ENCODE results near the gene ITGA1. TPM values are rescaled to one million over a fixed set of nuclear protein-coding genes. Genes with fewer than 3 reads are reported as not detected.

The ITGA1 gene
- total RNA-seq, 2 donors from 2014 or later, result 129 to 136 TPM

DNA sequence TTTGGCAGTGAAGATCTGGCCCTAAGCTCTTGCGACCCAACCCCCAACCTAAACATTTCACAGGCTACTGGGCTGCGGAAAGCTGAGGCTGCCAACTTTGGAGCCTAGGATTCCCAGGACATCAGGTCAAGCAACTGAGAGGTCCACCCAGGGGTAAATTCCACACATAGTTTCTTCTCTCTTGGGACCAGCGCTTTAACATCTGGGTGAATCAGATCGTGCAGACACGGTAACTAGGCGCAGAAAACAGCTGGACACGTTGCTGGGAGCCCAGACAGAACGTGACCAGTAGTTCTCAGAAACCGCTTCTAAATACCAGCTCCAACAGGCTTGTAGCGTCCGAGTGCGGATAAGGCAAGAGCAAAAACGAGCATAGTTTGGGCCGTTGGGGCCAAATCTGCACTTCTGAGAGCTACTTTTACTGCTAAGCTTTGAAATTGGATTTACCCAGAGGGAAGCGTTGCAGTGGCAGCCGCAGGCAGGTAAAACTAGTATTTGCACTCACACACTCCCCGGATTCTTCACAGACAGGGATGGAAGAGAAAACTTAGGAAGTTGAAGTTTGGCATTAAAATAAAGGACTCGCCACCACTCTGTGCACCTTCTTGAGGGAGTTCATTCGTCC is 11.8 kb downstream of the ITGA1 start:
- Mint-ChIP-seq H3K9me3 (no peaks in the 10 kb centered on the region), H3K36me3 (peaks cover 15% of the 10 kb centered on the region), H3K4me1 (ENCODE audit: low read depth in 2 of 2) (peaks cover 46 to 62% of the 10 kb centered on the region in 2 donors), H3K4me3 (peak overlapping the region; percentile 93), H3K27ac (peak overlapping the region; percentile 90 to 96), H3K27me3 (peaks cover 0 to 5% of the 10 kb centered on the region in 2 donors)
- DNase-seq (ENCODE audit: low spot score) (no peak), ATAC-seq (peak; percentile 25 to 31)

GRCh38 chr5:52799983-52800393 is 12.3 kb downstream of the ITGA1 start:
- Mint-ChIP-seq H3K4me1 (ENCODE audit: low read depth in 2 of 2) (peaks cover 50 to 68% of the 10 kb centered on the region in 2 donors), H3K27ac (peak overlapping the region; percentile 90 to 96), H3K4me3 (peak overlapping the region; percentile 93), H3K36me3 (peaks cover 20% of the 10 kb centered on the region), H3K27me3 (peaks cover 0 to 5% of the 10 kb centered on the region in 2 donors), H3K9me3 (no peaks in the 10 kb centered on the region)
- peak; percentile 97 for DNase-seq (ENCODE audit: low spot score)
- peak; percentile 92 to 96 for ATAC-seq

GRCh38 chr5:52800394-52801213 is 12.9 kb downstream of the ITGA1 start:
- peak; percentile 80 to 89 for ATAC-seq
- peaks cover 54 to 71% of the 10 kb centered on the region in 2 donors for H3K4me1 Mint-ChIP-seq (ENCODE audit: low read depth in 2 of 2)
- peak overlapping the region; percentile 93 for H3K4me3 Mint-ChIP-seq
- H3K9me3 Mint-ChIP-seq, result no peaks in the 10 kb centered on the region
- peaks cover 24% of the 10 kb centered on the region for H3K36me3 Mint-ChIP-seq
- peak overlapping the region; percentile 90 to 96 for H3K27ac Mint-ChIP-seq
- DNase-seq (ENCODE audit: low spot score), result peak; percentile 74
- H3K27me3 Mint-ChIP-seq, result peaks cover 0 to 5% of the 10 kb centered on the region in 2 donors

DNA sequence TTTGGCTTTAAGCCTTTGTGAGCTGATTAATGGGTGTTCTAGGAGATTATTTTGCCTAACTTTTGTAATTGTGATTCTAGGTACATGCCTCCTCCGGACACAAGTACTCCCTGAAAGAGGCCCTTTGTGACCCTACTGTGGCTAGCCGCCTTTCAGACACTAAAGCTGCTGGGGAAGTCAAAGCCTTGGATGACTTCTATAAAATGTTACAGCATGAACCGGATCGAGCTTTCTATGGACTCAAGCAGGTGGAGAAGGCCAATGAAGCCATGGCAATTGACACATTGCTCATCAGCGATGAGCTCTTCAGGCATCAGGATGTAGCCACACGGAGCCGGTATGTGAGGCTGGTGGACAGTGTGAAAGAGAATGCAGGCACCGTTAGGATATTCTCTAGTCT is 13.6 kb downstream of the ITGA1 start:
- Mint-ChIP-seq H3K27ac (peak overlapping the region; percentile 90 to 96), H3K27me3 (peaks cover 0 to 5% of the 10 kb centered on the region in 2 donors), H3K36me3 (peaks cover 24% of the 10 kb centered on the region), H3K4me1 (ENCODE audit: low read depth in 2 of 2) (peaks cover 54 to 71% of the 10 kb centered on the region in 2 donors), H3K4me3 (peak overlapping the region; percentile 93), H3K9me3 (no peaks in the 10 kb centered on the region)
- DNase-seq (ENCODE audit: low spot score) (no peak), ATAC-seq (no peak)

DNA sequence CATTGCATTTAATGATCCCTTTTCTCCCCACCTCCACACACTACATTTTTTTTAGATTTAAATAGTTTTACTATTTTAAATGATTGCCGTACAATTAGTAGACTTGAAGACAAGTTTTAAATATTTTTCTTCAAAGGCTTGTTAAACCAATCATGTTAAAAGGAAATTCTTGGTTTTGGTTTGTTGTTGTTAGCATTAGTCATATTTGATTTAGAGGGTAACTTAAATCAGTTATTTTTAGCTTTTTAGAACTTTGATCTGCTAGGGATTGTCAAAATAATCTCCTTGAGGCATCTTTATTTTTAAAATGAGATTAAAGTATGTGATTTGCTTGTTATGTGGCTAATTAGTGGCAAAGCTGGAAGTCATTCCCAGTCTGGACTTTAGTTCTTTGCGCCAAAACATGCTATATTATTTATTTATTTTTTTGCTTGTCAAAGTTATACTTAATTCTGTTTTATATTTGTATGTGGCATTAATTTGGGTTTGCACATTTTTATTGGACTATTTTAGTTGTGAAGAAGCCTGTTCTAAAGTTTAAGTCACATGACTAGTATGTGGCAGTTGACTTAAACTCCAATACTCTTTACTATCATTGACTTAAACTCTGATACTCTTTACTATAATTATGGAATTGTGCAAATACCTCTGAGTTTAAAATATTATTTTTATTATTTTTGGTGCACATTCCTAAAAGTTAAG is 14.7 kb downstream of the ITGA1 start:
- H3K27me3 Mint-ChIP-seq, result peaks cover 0 to 2% of the 10 kb centered on the region in 2 donors
- H3K4me3 Mint-ChIP-seq, result peak overlapping the region; percentile 93
- no peaks in the 10 kb centered on the region for H3K9me3 Mint-ChIP-seq
- no peak for DNase-seq (ENCODE audit: low spot score)
- peaks cover 24% of the 10 kb centered on the region for H3K36me3 Mint-ChIP-seq
- H3K27ac Mint-ChIP-seq, result no peak overlapping the region
- ATAC-seq, result no peak
- peaks cover 50 to 62% of the 10 kb centered on the region in 2 donors for H3K4me1 Mint-ChIP-seq (ENCODE audit: low read depth in 2 of 2)

DNA sequence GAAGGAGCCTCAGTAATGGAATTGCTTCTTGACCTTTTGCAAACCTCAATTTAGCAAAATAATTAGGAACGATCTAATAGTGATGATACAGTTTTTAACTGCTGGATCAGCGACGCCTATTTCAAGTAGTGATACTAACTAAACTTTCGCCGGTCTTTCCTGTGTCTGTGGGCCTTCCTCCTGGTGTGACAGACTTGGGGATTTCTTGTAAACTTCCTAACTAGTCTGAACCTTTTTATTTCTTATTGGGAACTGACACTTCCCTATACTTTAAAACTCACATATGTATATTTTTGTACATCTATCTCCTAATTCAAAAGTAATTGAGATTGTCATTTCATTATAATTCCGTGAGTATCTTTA is 15.2 kb downstream of the ITGA1 start:
- Mint-ChIP-seq H3K27me3 (peaks cover 0 to 2% of the 10 kb centered on the region in 2 donors), H3K36me3 (peaks cover 24% of the 10 kb centered on the region), H3K27ac (no peak overlapping the region), H3K9me3 (no peaks in the 10 kb centered on the region), H3K4me3 (peak overlapping the region; percentile 40), H3K4me1 (ENCODE audit: low read depth in 2 of 2) (peaks cover 53 to 57% of the 10 kb centered on the region in 2 donors)
- no peak for ATAC-seq
- DNase-seq (ENCODE audit: low spot score), result no peak

DNA sequence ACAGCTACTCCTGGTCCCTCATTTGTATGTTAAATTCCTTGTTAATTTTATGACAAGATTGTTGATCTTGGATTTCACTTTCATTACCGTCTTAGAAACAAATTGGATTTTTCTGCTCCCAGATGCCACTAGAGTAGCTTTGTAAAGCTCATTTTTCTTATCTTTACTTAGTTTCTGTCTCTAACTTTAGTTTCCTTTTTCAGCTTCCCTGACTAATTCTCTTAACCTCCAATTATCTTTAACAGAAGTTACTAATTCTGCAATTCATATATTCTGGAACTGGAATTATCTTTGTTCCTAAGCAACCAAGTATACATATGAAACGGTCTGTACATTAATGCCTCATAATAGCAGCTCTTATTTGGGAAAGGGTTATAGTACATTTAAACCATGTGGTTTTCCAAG is 16.7 kb downstream of the ITGA1 start:
- peaks cover 39 to 42% of the 10 kb centered on the region in 2 donors for H3K4me1 Mint-ChIP-seq (ENCODE audit: low read depth in 2 of 2)
- no peak for ATAC-seq
- peaks cover 24% of the 10 kb centered on the region for H3K36me3 Mint-ChIP-seq
- no peaks in the 10 kb centered on the region for H3K9me3 Mint-ChIP-seq
- DNase-seq (ENCODE audit: low spot score), result no peak
- no peaks in the 10 kb centered on the region for H3K27me3 Mint-ChIP-seq
- H3K4me3 Mint-ChIP-seq, result no peak overlapping the region
- no peak overlapping the region for H3K27ac Mint-ChIP-seq

DNA sequence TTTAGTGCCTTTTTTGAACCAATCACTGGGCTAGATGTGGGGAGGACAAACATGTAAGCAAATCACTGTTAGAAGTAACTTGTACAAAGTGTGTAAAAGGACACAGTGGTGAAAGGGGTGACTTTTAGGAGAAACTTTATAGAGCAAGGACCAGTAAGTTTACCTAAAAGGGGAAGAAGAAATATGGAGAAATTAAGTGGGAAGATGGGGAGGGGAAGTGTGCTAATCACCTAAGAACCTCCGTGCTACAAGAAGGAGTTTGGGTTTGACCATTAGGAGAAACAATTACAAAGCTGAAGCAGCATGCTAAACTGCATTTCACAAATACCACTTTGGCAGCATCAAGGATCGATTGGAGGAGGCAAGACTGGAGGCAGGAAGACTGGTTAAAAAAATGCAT is 17.3 kb downstream of the ITGA1 start:
- Mint-ChIP-seq H3K4me1 (ENCODE audit: low read depth in 2 of 2) (peaks cover 37 to 40% of the 10 kb centered on the region in 2 donors), H3K27me3 (no peaks in the 10 kb centered on the region), H3K27ac (no peak overlapping the region), H3K4me3 (no peak overlapping the region), H3K36me3 (peaks cover 24% of the 10 kb centered on the region), H3K9me3 (no peaks in the 10 kb centered on the region)
- DNase-seq (ENCODE audit: low spot score), result no peak
- no peak for ATAC-seq

GRCh38 chr5:52805615-52806014 is 17.9 kb downstream of the ITGA1 start:
- Mint-ChIP-seq H3K9me3 (no peaks in the 10 kb centered on the region), H3K4me1 (ENCODE audit: low read depth in 2 of 2) (peaks cover 36 to 40% of the 10 kb centered on the region in 2 donors), H3K4me3 (no peak overlapping the region), H3K27ac (no peak overlapping the region), H3K36me3 (peaks cover 24% of the 10 kb centered on the region), H3K27me3 (no peaks in the 10 kb centered on the region)
- DNase-seq (ENCODE audit: low spot score), result no peak
- no peak for ATAC-seq

GRCh38 chr5:52807037-52807436 is 19.3 kb downstream of the ITGA1 start:
- H3K27me3 Mint-ChIP-seq, result no peaks in the 10 kb centered on the region
- DNase-seq (ENCODE audit: low spot score) (no peak), ATAC-seq (no peak)
- H3K4me1 Mint-ChIP-seq (ENCODE audit: low read depth in 2 of 2), result peaks cover 30 to 37% of the 10 kb centered on the region in 2 donors
- no peak overlapping the region for H3K4me3 Mint-ChIP-seq
- no peak overlapping the region for H3K27ac Mint-ChIP-seq
- H3K36me3 Mint-ChIP-seq, result peaks cover 14% of the 10 kb centered on the region
- H3K9me3 Mint-ChIP-seq, result no peaks in the 10 kb centered on the region

GRCh38 chr5:52807723-52808122 is 20.0 kb downstream of the ITGA1 start:
- ATAC-seq (no peak), DNase-seq (ENCODE audit: low spot score) (no peak)
- Mint-ChIP-seq H3K36me3 (peaks cover 14% of the 10 kb centered on the region), H3K27ac (no peak overlapping the region), H3K9me3 (no peaks in the 10 kb centered on the region), H3K27me3 (no peaks in the 10 kb centered on the region), H3K4me1 (ENCODE audit: low read depth in 2 of 2) (peaks cover 30 to 37% of the 10 kb centered on the region in 2 donors), H3K4me3 (no peak overlapping the region)

DNA sequence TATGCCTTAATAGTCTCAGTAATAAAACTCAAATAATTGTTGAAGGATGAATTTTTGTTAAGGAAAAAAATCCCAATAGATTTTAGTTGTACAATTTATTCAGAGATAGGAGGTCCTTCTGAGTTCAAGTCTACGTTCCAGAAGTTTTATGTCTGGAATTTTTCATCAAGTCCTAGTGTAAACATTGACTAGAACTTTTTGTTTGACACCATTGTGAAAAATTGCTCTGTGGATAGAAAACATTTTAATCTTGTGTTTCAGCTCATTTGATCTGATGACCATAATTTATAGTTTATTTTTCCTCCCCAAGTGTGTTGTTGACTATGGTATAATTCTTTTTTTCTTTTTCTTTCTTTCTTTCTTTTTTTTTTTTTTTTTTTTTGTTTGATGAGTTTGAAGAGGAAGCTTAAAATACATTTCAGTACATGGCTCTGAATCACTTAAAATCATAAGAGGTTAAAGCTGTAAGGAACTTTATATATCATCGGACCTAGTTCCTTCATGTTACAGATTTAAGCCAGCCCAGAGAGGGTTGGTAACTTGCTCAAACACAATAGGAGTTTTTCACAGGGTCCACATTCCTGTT is 20.7 kb downstream of the ITGA1 start:
- Mint-ChIP-seq H3K27me3 (no peaks in the 10 kb centered on the region), H3K4me3 (no peak overlapping the region), H3K36me3 (peaks cover 14% of the 10 kb centered on the region), H3K27ac (peak overlapping the region in 1 of 2 donors; percentile 87), H3K4me1 (ENCODE audit: low read depth in 2 of 2) (peaks cover 30 to 35% of the 10 kb centered on the region in 2 donors), H3K9me3 (no peaks in the 10 kb centered on the region)
- DNase-seq (ENCODE audit: low spot score), result no peak
- ATAC-seq, result no peak

GRCh38 chr5:52809884-52810283 is 22.2 kb downstream of the ITGA1 start:
- peak overlapping the region; percentile 65 to 87 for H3K27ac Mint-ChIP-seq

More at GRCh38 chr5:52809884-52810283, 22.2 kb downstream of the ITGA1 start:
- H3K27me3 Mint-ChIP-seq, result no peaks in the 10 kb centered on the region
- no peak for DNase-seq (ENCODE audit: low spot score)
- ATAC-seq, result peak; percentile 55 to 66
- H3K4me1 Mint-ChIP-seq (ENCODE audit: low read depth in 2 of 2), result peaks cover 22 to 28% of the 10 kb centered on the region in 2 donors
- H3K4me3 Mint-ChIP-seq, result peak overlapping the region; percentile 64
- no peaks in the 10 kb centered on the region for H3K9me3 Mint-ChIP-seq
- H3K36me3 Mint-ChIP-seq, result peaks cover 5% of the 10 kb centered on the region
